Spleen (tissue), 7 donors: ENCODE measurements around the gene SUCLG2.

ENCODE experiments used
- CTCF ChIP-seq, 11 experiments: fragments of 200-600 bp in 7 of 11; fragments of 450-650 bp in 4 of 11; sonication (generic) in 4 of 11; IDR thresholded peaks in 8 of 11; conservative IDR thresholded peaks in 3 of 11; 1 replicate in 7 of 11; 2 replicates in 4 of 11; pipeline versions ENCODE4 v1.4.0 to v1.8.0; 2016 to 2021; ENCODE audit warnings: antibody characterized with exemption in 11 of 11, inconsistent platforms in 4 of 11, mild to moderate bottlenecking in 1 of 11
- POLR2A ChIP-seq, 3 donors: fragments of 450-650 bp; IDR thresholded peaks; one replicate each; pipeline ENCODE4 v1.5.1; 2017; ENCODE audit warnings: antibody characterized with exemption in 3 of 3, mild to moderate bottlenecking in 1 of 3
- POLR2AphosphoS5 ChIP-seq, 3 donors: sonication (generic); formaldehyde crosslinking; IDR thresholded peaks; one replicate each; pipeline ENCODE4 v1.5.1; 2017; ENCODE audit warnings: antibody characterized with exemption in 3 of 3
- donor health status: DM: no; HTN: no; CAD: no; lungs with moderate emphysema.
- donor health status: DM: no; HTN: no; CAD: no.
- donor health status: DM: no; HTN: no; CAD: no.

- TF ChIP-seq POLR2A (IDR thresholded peaks at IDR 0.05) (no peak), CTCF (IDR thresholded peaks at IDR 0.05 in 8 of 11, conservative IDR thresholded peaks at IDR 0.05 in 3 of 11) (no peak), POLR2AphosphoS5 (IDR thresholded peaks at IDR 0.05) (no peak)
These were observed 184.2 kb downstream of the SUCLG2 start for GRCh38 chr3:67470207-67470606.
